Measurements from ENCODE around the gene TFAP2E.

DNA sequence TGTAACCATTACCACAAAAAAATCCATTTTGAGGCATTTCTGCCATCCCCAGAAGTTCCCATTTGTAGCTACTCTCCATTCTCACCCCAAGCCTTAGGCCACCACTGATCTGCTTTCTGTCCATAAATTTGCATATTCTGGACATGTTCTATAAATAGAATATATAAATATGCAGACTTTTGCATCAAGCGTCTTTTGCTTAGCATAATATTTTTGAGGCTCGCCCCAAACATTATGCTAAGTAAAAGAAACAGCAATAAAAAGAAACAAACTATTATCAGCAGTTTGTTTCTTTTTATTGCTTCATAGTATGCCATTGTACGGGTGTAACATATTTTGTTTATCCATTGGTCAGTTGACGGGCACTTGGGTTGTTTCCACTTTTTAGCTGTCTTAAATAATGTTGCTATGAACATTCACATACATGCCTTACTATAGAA, 7.9 kb downstream of the TFAP2E start:
- TF ChIP-seq CTCF (IDR thresholded peaks at IDR 0.05; ENCODE audit: low read depth, low read length): no peak
- TF ChIP-seq, protein P1, sequence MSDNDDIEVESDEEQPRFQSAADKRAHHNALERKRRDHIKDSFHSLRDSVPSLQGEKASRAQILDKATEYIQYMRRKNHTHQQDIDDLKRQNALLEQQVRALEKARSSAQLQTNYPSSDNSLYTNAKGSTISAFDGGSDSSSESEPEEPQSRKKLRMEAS (IDR thresholded peaks at IDR 0.05; ENCODE audit: low read depth, low read length): no peak

Data from NB4 (cell line).